Calu3 (cell line): Measurements from ENCODE around the gene MAML1. TPM values are rescaled to one million over a fixed set of nuclear protein-coding genes. Genes with fewer than 3 reads are reported as not detected.

ENCODE experiments used
- BruUV-seq: library from RNA; stranded (reverse); fragments of 400-500 nt; replicated peaks from 2 replicates; lab custom pipeline; 2021; lab: Mats Ljungman, UMichigan
- CTCF ChIA-PET: fragments of 300-600 bp; sonication (Branson Sonifier 250); formaldehyde crosslinking; loops from one replicate; lab custom pipeline; 2022; ENCODE audit warnings: antibody characterized with exemption; lab: Charles Lee
- DNase-seq: peaks from one replicate; pipeline ENCODE4 v3.0.0; 2022
- H3K27ac Mint-ChIP-seq: one replicate; pipeline ENCODE4 v1.8.0; 2022; ENCODE audit warnings: mixed read lengths; ENCODE audit not compliant: unreplicated experiment
- H3K27me3 Mint-ChIP-seq: one replicate; pipeline ENCODE4 v1.8.0; 2022; ENCODE audit warnings: mixed read lengths; ENCODE audit not compliant: unreplicated experiment
- H3K36me3 Mint-ChIP-seq: one replicate; pipeline ENCODE4 v1.8.0; 2022; ENCODE audit warnings: mild to moderate bottlenecking, moderate library complexity, mixed read lengths; ENCODE audit not compliant: insufficient read depth, unreplicated experiment
- H3K4me1 Mint-ChIP-seq: one replicate; pipeline ENCODE4 v1.8.0; 2022; ENCODE audit warnings: mild to moderate bottlenecking, low read depth, mixed read lengths; ENCODE audit not compliant: unreplicated experiment
- H3K4me3 Mint-ChIP-seq: one replicate; pipeline ENCODE4 v1.8.0; 2022; ENCODE audit warnings: mild to moderate bottlenecking, low read depth, moderate library complexity, mixed read lengths; ENCODE audit not compliant: unreplicated experiment
- H3K9me3 Mint-ChIP-seq: one replicate; pipeline ENCODE4 v1.8.0; 2022; ENCODE audit warnings: low read depth, mixed read lengths; ENCODE audit not compliant: unreplicated experiment
- intact Hi-C: fragments of 100-400 bp; cut with micrococcal nuclease; formaldehyde crosslinking; loops from one replicate; pipeline ENCODE4 v1.10.0; 2022; ENCODE audit not compliant: unreplicated experiment
- total RNA-seq: library from RNA; stranded (reverse); gene quantifications from 2 replicates; pipeline ENCODE4 v1.2.3, GENCODE V29; 2022
- TF ChIP-seq, protein P1 (sequence below): fragments of 200-600 bp; IDR thresholded peaks from one replicate; pipeline ENCODE4 v1.8.0; 2022; ENCODE audit warnings: antibody characterized with exemption; ENCODE audit not compliant: unreplicated experiment

Gene MAML1
- total RNA-seq, 1 experiment from 2014 or later = 38.5 TPM

DNA sequence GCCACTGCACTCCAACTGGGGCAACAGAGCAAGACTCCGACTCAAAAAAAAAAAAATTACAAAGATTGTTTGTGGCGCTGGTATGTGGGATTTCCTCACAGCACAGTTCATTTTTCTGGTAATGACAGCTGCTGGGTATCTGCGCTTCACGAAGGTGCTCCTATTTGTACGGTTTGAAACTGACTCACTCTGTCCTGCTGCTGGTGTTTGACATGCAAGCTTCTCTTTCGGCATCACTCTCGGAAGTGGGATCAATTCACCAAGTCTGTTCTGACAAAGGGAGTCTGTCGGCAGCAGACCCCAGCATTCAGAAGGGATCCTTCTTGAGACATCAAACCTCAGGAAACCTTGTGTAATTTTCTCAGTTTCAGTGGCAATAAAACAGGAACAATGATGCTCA is 26.3 kb downstream of the MAML1 start:
- intact Hi-C loops = no loop called here
- Mint-ChIP-seq H3K9me3 (no peaks in the 10 kb centered on the region), H3K27ac (no peak overlapping the region), H3K4me3 (no peak overlapping the region), H3K27me3 (no peaks in the 10 kb centered on the region), H3K36me3 (no peaks in the 10 kb centered on the region), H3K4me1 (peaks cover 60% of the 10 kb centered on the region)
- DNase-seq = no peak
- no TSS peak for BruUV-seq
- TF ChIP-seq, protein P1, sequence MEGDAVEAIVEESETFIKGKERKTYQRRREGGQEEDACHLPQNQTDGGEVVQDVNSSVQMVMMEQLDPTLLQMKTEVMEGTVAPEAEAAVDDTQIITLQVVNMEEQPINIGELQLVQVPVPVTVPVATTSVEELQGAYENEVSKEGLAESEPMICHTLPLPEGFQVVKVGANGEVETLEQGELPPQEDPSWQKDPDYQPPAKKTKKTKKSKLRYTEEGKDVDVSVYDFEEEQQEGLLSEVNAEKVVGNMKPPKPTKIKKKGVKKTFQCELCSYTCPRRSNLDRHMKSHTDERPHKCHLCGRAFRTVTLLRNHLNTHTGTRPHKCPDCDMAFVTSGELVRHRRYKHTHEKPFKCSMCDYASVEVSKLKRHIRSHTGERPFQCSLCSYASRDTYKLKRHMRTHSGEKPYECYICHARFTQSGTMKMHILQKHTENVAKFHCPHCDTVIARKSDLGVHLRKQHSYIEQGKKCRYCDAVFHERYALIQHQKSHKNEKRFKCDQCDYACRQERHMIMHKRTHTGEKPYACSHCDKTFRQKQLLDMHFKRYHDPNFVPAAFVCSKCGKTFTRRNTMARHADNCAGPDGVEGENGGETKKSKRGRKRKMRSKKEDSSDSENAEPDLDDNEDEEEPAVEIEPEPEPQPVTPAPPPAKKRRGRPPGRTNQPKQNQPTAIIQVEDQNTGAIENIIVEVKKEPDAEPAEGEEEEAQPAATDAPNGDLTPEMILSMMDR = no peak
- CTCF ChIA-PET = no interaction called here

DNA sequence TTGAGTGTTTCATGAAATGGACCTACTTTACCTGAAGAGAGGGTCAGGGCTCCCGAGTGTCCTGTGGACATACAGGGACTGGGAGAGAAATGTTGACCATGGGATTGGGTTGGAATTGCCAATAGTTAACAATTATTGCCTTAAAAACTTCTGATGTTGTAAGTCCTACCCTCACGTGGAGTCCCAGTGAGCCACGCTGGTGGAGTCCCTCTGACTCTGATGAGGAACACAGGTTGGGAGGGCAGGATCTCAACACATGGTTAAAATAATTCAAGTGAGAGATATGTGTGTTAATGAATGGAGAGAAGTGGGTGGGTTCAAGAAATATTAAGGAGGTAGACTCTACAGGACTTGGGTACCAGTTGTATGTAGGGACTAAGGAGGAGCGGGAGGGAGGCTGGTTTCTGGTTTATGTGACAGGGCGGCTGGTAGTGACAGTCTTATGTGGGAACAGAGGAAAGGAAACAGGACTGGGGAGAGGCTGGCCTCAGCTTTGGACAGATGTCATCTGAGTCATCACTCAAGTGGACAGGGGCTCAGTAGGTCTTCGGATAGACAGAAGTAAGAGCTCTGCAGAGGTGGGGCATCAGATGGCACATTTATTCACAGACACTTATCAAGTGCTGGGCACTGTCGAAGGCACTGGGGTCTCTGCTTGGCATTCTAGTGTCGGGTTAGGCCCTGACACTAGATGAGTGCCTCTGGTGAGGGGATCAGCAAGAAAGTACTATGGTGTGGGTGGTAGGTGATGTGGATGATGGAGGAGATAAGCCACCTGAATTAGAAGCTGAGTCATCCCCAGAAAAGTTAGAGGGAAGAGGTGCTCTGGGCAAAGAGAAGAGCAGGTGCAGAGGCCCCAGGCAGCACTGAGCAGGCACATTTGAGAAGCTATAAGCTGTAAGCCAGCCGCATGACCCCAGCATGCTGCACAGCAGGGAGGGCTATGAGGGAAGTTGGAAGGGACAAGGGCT is 27.2 kb downstream of the MAML1 start:
- TF ChIP-seq, protein P1 = no peak
- H3K9me3 Mint-ChIP-seq = no peaks in the 10 kb centered on the region
- intact Hi-C loops = loop anchor here (5.0 kb wide), 1 partner anchor 62 kb away; the partner anchor contains the start of gene SQSTM1
- no peak overlapping the region for H3K4me3 Mint-ChIP-seq
- no peaks in the 10 kb centered on the region for H3K27me3 Mint-ChIP-seq
- no TSS peak for BruUV-seq
- CTCF ChIA-PET = no interaction called here
- no peaks in the 10 kb centered on the region for H3K36me3 Mint-ChIP-seq
- peaks cover 51% of the 10 kb centered on the region for H3K4me1 Mint-ChIP-seq
- no peak for DNase-seq
- no peak overlapping the region for H3K27ac Mint-ChIP-seq

DNA sequence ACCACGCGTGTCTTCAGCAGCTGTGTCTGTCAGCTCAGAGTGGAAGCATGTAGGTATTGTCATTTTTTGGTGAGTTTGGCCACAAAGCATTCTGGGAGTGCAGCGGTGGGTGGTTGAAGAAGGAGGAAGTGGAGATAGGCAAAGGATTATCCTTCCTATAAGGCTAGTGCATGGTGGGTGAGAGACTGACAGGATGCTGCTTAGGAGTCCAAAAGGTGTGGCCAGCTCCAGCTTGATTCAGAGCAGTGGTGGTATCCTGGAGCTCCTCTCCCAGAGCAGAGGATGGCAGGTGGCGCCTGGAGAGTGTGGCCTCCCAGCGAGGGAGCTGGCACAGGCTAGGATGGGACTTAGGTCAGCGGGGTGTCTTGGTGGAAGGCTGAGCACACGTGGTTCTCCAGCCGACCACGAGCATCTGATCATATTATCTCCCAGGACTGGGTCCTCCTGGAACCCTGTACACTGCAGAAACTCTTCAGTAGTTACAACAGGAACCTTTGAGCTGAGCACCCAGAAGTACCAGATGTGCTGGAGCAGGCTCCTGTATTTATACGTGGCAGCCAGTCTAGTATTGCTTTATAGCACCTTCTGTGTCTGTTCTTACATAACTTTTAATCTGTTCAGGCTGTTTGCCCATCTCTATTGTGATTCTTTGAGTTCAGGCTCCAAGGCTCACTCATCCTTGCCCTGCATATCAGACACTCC is 29.6 kb downstream of the MAML1 start:
- no TSS peak for BruUV-seq
- Mint-ChIP-seq H3K27ac (no peak overlapping the region), H3K4me3 (no peak overlapping the region), H3K27me3 (no peaks in the 10 kb centered on the region), H3K4me1 (peaks cover 46% of the 10 kb centered on the region), H3K9me3 (no peaks in the 10 kb centered on the region), H3K36me3 (peaks cover 14% of the 10 kb centered on the region)
- intact Hi-C loops = loop anchor here (5.0 kb wide), 1 partner anchor 60 kb away; the partner anchor contains the start of gene SQSTM1
- CTCF ChIA-PET = interaction anchor here (0.9 to 2.1 kb wide), 3 partner anchors 34 to 213 kb away, joined by 3 to 8 read pairs (median 4); no protein-coding TSS in a partner anchor
- TF ChIP-seq, protein P1 = no peak
- no peak for DNase-seq

DNA sequence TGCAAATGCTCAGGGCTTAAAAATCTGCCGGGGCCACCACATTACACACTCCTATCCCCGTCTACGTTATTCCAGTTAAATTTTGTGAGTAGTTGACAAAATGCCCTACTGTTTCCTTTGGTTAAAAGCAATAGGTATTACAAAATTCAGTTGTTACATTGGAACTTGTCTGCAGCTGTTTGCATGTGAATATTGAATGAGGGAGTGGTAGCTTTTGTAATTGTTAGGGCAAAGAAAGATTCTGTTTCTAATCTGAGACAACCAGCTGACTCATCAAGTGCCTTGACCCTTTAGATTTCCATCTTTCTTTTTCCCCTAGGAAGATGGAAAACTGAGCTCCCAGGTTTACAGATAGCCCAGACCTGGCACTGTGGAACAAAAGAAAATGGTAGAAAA is 30.2 kb downstream of the MAML1 start:
- Mint-ChIP-seq H3K27me3 (no peaks in the 10 kb centered on the region), H3K27ac (no peak overlapping the region), H3K9me3 (no peaks in the 10 kb centered on the region), H3K4me1 (peaks cover 46% of the 10 kb centered on the region), H3K4me3 (no peak overlapping the region), H3K36me3 (peaks cover 14% of the 10 kb centered on the region)
- CTCF ChIA-PET = interaction anchor here (0.7 to 2.1 kb wide), 7 partner anchors 12 to 328 kb away, joined by 3 to 8 read pairs (median 3); partner anchors contain the start of gene MAML1
- TF ChIP-seq, protein P1 = no peak
- no peak for DNase-seq
- intact Hi-C loops = loop anchor here (1.0 to 5.0 kb wide), 2 partner anchors 60 to 96 kb away; partner anchors contain the start of genes MRNIP and SQSTM1
- no TSS peak for BruUV-seq
